RWPE2 (cell line): Measurements from ENCODE around the gene GALNT16.
A peak's percentile ranks its signal among the peaks of the same experiment; 100 is the strongest.

Source experiments
- ATAC-seq: fragments of 200-7000 bp; cut with Tn5 transposase; 3 replicates; pipeline ENCODE4 v1.9.1; 2021; ENCODE audit warnings: low read depth
- DNase-seq: peaks from one replicate; pipeline ENCODE4 v3.0.0-alpha.2; 2020; ENCODE audit warnings: low spot score
- H3K27ac ChIP-seq: fragments of 450-650 bp; 2 replicates; pipeline ENCODE4 v1.5.1; 2017; ENCODE audit warnings: mild to moderate bottlenecking; ENCODE audit not compliant: poor library complexity, severe bottlenecking
- H3K27me3 ChIP-seq: fragments of 250-450 bp; sonication (Bioruptor Pico); 2 replicates; pipeline ENCODE4 v1.5.1; 2021; ENCODE audit warnings: mild to moderate bottlenecking, moderate library complexity; ENCODE audit not compliant: insufficient read depth, poor library complexity, severe bottlenecking
- H3K36me3 ChIP-seq: fragments of 250-450 bp; sonication (Bioruptor Pico); 2 replicates; pipeline ENCODE4 v1.5.1; 2020; ENCODE audit warnings: low read depth, mild to moderate bottlenecking, moderate library complexity
- H3K4me1 ChIP-seq: fragments of 250-450 bp; sonication (Bioruptor Pico); 2 replicates; pipeline ENCODE4 v1.5.1; 2021; ENCODE audit warnings: mild to moderate bottlenecking, moderate library complexity; ENCODE audit not compliant: insufficient read depth, poor library complexity, severe bottlenecking
- H3K4me3 ChIP-seq: fragments of 250-450 bp; sonication (Bioruptor Pico); 2 replicates; pipeline ENCODE4 v1.5.1; 2021; ENCODE audit warnings: mild to moderate bottlenecking, moderate library complexity; ENCODE audit not compliant: severe bottlenecking
- H3K9me3 ChIP-seq: fragments of 250-450 bp; sonication (Bioruptor Pico); 2 replicates; pipeline ENCODE4 v1.5.1; 2021; ENCODE audit warnings: mild to moderate bottlenecking, moderate library complexity; ENCODE audit not compliant: severe bottlenecking
- CTCF ChIP-seq: fragments of 450-650 bp; IDR thresholded peaks from one replicate; pipeline ENCODE4 v1.5.1; 2017; ENCODE audit warnings: mild to moderate bottlenecking, moderate library complexity; ENCODE audit not compliant: poor library complexity, severe bottlenecking

GALNT16 gene

GRCh38 chr14:69242311-69243224 is 17.4 kb upstream of the GALNT16 start:
- no peak overlapping the region for H3K27ac ChIP-seq

GRCh38 chr14:69244946-69245345 is 15.0 kb upstream of the GALNT16 start:
- Histone ChIP-seq H3K4me1 (no peaks in the 10 kb centered on the region), H3K27me3 (no peaks in the 10 kb centered on the region), H3K4me3 (no peak overlapping the region), H3K27ac (no peak overlapping the region), H3K36me3 (peaks cover 9% of the 10 kb centered on the region), H3K9me3 (no peaks in the 10 kb centered on the region)
- DNase-seq (no peak), ATAC-seq (no peak)
- TF ChIP-seq CTCF, result no peak

More at GRCh38 chr14:69242311-69243224, 17.4 kb upstream of the GALNT16 start:
- Histone ChIP-seq H3K4me1 (no peaks in the 10 kb centered on the region), H3K9me3 (no peaks in the 10 kb centered on the region), H3K36me3 (peaks cover 32% of the 10 kb centered on the region), H3K4me3 (no peak overlapping the region), H3K27me3 (no peaks in the 10 kb centered on the region)
- DNase-seq (no peak), ATAC-seq (peak; percentile 73; the same call in 1 of the 3 replicates)
- peak; percentile 91 for TF ChIP-seq CTCF

GRCh38 chr14:69246331-69246730 is 13.6 kb upstream of the GALNT16 start:
- Histone ChIP-seq H3K36me3 (peaks cover 8% of the 10 kb centered on the region; the same call in 1 of the 2 replicates), H3K4me3 (no peak overlapping the region), H3K27me3 (no peaks in the 10 kb centered on the region), H3K9me3 (no peaks in the 10 kb centered on the region), H3K27ac (no peak overlapping the region), H3K4me1 (no peaks in the 10 kb centered on the region)
- no peak for TF ChIP-seq CTCF
- ATAC-seq (0 out of 3 replicates have a peak, but pooled peaks have one; percentile 19), DNase-seq (no peak)

- Histone ChIP-seq H3K9me3 (no peaks in the 10 kb centered on the region), H3K4me3 (no peak overlapping the region), H3K36me3 (no peaks in the 10 kb centered on the region), H3K4me1 (no peaks in the 10 kb centered on the region), H3K27ac (no peak overlapping the region), H3K27me3 (no peaks in the 10 kb centered on the region)
- DNase-seq, result no peak
- TF ChIP-seq CTCF, result peak; percentile 44
- no peak for ATAC-seq
These were observed 12.1 kb upstream of the GALNT16 start for GRCh38 chr14:69247676-69248440.
